HG03520 (cell line): ENCODE data around the gene ADO.

Source experiments
- ATAC-seq: cut with Tn5 transposase; IDR thresholded peaks from one replicate; pipeline ENCODE4 v1.9.1; 2021; ENCODE audit warnings: mild to moderate bottlenecking, moderate library complexity; ENCODE audit not compliant: unreplicated experiment

ADO gene

DNA sequence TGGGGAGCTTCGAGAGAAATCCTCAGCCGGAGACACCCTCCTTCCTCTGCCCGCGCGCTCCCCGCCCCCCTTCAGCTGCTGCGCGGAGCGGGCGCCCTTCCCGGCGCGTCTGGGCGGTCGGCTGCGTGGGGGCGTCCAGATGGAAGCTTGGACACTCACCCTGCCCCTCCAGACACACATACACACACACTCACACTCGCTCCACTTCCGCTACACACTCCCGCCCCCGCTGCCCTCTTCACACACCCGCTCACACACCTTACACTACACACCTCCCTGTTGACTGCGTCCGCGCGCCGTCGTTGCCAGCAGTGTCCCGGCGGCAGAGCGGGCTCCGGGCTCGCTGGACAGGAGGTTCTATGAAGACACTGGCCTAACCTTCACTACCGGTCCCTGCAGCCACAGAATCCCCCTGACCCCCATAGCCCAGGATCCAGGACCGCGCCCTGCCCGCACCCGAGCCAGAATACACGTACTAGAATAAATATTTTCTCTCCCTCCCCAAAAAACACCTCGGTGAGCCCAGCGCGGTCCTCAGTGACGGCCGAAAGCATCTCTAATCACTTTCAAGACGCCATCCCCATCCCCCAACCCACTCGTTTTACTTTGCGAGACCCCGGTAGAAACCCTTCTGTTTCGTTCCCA lies 12.7 kb downstream of the ADO start:
- peak; percentile 8 for ATAC-seq

DNA sequence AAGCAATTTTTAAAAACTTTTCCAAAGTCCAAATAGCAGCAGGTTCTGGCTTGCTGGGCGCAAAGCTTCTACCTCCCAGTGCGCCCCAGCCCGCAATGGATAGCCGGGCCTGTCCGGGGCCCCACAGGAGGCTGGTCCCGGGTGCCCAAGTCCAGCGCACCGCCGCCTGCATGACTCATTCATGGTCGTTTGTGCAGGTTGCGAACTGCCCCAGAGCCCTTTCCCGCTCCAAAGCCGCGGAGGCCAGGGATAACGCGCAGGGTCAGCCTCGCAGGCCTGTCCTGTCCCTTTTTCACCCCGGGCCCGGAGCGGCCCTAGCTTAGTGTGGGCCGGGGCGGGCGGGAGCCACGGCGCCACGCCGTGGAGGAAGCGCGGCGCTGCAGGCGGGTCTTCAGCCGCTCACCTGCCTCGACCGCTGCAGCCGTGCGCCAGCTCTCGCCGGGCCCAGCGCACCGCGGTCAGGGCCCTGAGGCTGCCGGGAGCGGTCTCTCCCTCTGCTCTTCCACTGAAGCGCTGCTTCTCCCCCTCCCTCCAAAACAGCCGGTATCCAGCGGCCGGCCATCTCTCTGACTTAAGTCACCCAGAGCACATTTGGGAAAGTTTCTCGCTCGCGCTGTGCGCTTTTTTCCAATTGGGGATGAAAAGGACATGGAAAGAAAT lies 13.4 kb downstream of the ADO start:
- peak; percentile 33 for ATAC-seq

GRCh38 chr10:62818426-62819011 lies 14.0 kb downstream of the ADO start:
- no peak for ATAC-seq

GRCh38 chr10:62819141-62819920 lies 14.8 kb downstream of the ADO start:
- no peak for ATAC-seq

DNA sequence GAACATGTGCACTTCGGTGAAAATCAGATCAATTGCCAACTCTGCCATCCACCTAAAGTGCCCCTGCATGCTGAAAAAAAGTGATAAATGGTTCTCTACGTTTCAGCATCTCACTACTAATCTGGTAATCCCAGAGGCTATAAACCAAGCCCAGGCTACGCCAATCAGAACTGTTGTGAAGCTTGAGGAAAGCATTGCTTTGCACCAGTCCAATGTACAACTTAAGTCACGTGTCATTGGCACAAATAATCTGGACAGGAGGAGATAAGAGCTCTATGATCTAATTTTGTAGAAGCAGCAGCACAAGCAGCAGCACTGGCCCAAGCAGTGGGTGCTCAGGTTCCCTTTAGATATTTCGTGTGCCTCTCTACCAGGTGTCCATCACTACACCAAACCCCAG lies 16.1 kb downstream of the ADO start:
- ATAC-seq: no peak

GRCh38 chr10:62826273-62826672 lies 21.8 kb downstream of the ADO start:
- no peak for ATAC-seq

DNA sequence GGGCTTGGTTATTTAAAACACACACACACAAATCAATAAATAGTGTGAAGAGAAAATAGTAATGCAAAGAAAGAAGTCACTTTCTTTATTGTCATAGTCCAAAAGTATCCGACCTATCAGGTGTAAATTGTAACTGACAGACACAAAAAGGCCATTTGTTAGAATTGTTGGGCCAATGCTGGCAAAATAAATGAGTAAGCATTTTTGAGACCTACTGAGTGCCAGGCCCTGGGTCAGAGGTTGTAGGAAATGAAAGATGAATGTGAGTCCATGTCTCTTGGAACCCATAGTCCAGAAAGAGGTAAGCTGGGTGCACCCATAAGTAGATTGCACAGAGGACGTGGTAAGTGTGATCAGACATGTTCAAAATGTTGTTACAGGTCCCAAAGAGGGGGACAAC lies 25.1 kb downstream of the ADO start:
- ATAC-seq: no peak

DNA sequence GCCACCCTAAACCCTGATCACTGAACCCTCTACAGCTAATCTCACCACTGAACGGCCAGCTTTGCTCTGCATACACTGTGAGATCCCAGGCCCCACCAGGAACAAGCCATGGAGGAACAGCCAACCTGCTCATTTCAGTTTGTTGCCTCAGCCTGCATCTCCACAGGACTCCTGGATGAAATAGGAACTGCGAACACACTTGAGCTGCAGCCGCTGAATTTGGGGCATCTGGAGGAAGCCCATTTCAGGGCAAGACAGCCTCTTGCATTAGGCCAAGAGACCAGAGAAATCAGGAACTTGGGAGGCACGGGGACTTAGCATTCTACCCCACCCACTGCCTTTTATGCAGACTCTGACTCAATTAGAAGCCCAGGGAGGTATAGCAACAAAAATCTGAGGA lies 26.2 kb downstream of the ADO start:
- ATAC-seq: no peak

DNA sequence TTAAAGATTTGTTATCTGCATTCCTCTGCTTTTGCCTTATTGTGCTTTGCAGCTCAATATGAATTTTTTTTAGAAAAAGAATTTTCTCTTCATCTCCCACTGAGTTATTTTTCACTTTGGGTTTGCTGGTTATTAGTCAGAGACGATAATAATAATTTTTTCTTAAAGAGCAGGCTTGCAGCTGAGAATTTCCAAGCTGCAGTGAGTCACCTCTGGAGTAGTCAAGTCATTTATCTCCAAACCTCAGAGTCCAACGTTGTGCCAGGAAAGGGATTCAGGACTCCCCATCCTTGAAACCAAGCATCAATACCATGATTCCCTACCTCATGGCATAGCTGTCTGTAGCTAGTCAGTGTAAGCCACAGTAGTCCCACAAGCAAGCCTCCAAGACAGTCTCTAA lies 26.8 kb downstream of the ADO start:
- ATAC-seq: no peak

GRCh38 chr10:62839590-62839989 lies 35.1 kb downstream of the ADO start:
- no peak for ATAC-seq

GRCh38 chr10:62842983-62843382 lies 38.5 kb downstream of the ADO start:
- peak; percentile 41 for ATAC-seq

GRCh38 chr10:62843600-62843999 lies 39.1 kb downstream of the ADO start:
- no peak for ATAC-seq

DNA sequence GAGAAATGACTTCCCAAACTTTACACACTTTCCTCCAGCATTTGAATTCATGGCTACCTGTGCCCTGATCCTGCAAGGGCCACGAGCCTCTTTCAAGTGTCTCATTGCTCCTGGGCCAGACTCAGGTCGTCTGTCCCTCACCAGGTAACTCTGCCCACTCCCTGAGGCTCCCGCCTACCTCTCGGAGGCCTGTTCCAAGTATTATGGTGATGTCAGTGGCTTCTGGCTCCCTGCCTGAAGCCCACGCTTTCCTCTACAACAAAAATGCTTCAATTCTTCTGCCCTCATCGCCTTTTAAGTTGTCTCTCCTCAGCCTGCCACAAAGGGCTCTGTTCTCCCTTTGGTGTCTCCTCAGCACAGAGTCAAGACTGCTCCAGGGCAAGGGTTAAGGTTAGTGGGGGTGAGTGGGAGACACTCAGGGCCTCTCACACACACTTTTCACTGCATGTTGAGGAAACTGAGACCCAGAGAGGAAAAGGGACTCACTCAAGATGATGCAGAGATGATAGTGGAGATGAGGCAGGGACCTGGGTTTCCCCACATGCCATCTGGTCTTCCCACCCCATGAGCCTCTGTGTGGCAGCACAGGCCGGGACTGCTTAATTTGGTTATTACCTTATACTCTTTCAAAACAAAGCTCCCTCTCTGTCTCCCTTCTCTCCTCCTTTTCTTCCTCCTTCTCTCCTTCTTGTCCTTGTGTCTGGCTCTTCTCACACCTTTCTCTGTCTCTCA lies 39.9 kb downstream of the ADO start:
- no peak for ATAC-seq

DNA sequence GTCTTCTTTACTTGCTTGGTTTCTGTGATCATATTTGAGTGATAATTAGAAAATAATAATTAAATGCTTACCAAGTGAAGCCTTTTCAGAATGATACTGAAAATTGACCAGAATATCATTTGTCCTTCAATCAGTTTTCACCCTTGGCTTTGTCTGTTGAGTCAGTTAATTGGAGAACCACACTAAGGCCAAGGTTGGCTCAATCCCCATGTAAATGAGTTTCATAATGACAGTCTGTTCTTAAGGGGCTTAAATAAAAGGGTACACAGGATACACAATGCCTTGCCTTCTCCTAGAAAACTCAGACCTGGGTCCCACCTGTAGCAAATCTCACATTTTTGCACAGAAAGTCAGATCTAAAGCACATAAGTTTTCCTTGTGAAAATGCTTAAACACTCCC lies 42.9 kb downstream of the ADO start:
- no peak for ATAC-seq

DNA sequence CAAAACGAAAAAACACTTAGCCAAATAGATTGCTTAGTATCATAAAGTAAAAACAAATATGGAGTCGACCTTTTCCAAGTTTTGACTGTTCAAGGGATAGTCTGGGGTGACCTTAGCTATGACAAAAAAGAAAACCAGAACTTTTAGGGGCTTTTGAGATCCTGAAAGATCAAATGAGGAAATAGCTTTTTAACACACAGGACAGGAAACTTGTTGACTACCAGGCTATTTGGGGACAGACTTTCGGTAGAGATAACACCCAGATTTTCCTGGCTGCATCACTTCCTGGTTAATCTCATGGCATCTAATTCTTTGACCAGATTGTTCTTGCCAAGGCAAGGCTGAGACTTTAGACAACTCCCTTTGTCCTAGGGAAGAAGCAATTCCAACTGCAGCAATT lies 46.1 kb downstream of the ADO start:
- ATAC-seq: no peak

- ATAC-seq: no peak
Observed at GRCh38 chr10:62851442-62851841, 46.9 kb downstream of the ADO start.

DNA sequence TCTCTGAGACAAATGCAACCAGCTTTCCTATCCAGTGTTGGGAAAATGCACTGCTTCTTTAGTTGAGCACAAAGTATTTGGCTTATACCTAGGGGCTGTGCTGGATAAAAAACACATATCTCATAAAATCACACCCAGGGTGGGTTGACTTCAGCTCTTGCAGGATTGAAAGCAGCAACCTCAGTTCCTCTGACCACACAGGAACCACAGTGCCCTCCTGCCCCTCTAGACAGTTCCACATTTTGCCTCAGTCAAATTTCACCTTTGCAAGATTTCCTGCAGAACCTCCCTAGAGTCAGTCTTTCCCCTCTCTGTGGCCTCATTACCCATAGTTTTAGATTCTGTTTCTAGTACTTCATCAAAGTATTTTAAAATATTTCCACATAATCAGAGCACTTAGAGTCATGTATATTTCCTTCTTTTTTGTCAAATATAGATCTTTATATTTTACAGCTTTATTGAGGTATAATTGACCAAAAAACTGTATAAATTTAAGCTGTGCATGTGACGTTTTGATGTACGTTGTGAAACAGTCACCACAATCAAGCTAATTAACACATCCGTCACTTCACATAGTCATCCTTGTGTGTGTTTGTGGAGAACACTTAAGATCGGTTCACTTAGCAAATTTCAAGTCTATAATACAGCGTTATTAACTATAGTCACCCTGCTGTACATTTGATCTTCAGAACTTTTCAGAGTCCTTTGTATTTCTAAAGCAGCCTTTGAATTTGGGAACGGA lies 48.6 kb downstream of the ADO start:
- peak; percentile 41 for ATAC-seq

- ATAC-seq: no peak
Observed at GRCh38 chr10:62853710-62854109, 49.2 kb downstream of the ADO start.

DNA sequence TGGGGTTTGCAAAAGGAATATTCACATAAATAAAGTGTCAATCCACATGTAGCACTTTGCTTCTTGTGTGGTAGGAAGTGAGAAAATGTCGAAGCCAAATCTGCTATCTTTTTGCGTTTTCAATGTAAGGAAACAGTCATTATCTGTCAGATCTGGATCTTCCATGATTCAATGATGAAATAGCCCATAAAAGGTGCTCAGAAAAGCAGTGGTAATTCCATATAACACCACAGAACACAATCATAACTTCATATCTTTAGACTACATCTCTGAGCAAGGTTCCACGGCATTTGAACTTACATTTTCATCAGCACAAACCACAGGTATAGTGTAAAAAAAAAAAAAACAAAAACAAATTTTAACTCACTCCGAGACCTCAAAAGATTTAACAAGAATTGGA lies 51.5 kb downstream of the ADO start:
- no peak for ATAC-seq
